Neural crest cell (in vitro differentiated cells): ENCODE measurements around the gene MCHR2. TPM values are rescaled to one million over a fixed set of nuclear protein-coding genes. Genes with fewer than 3 reads are reported as not detected.

Experiments used
- DNase-seq: peaks from one replicate; pipeline ENCODE4 v3.0.0; 2021; ENCODE audit warnings: low read depth, mixed read lengths, low spot score
- H3K27ac Mint-ChIP-seq: one replicate; pipeline ENCODE4 v1.8.0; 2021; ENCODE audit warnings: mild to moderate bottlenecking, mixed read lengths; ENCODE audit not compliant: unreplicated experiment
- H3K27me3 Mint-ChIP-seq: 2 replicates; pipeline ENCODE4 v1.8.0; 2021; ENCODE audit warnings: low read depth, mild to moderate bottlenecking, mixed read lengths
- H3K36me3 Mint-ChIP-seq: 2 replicates; pipeline ENCODE4 v1.8.0; 2021; ENCODE audit warnings: low read depth, mild to moderate bottlenecking, mixed read lengths
- H3K4me1 Mint-ChIP-seq: 2 replicates; pipeline ENCODE4 v1.8.0; 2021; ENCODE audit warnings: mixed read lengths
- H3K4me3 Mint-ChIP-seq: one replicate; pipeline ENCODE4 v1.8.0; 2021; ENCODE audit warnings: mild to moderate bottlenecking, mixed read lengths
- H3K9me3 Mint-ChIP-seq: 2 replicates; pipeline ENCODE4 v1.8.0; 2021; ENCODE audit warnings: mixed read lengths
- CTCF ChIP-seq: fragments of 200-600 bp; sonication (generic); conservative IDR thresholded peaks from 2 replicates; pipeline ENCODE4 v1.5.0; 2021; ENCODE audit warnings: antibody characterized with exemption, mild to moderate bottlenecking
- total RNA-seq: library from RNA; stranded (reverse); gene quantifications from 2 replicates; pipeline ENCODE4 v1.2.1, GENCODE V29; 2021

MCHR2 gene
- total RNA-seq, 1 donor from 2014 or later, result not detected

- no peak for DNase-seq
- Mint-ChIP-seq H3K36me3 (no peaks in the 10 kb centered on the region), H3K4me1 (no peaks in the 10 kb centered on the region)
Observed at GRCh38 chr6:99946005-99946404, 48.0 kb downstream of the MCHR2 start.

GRCh38 chr6:99943846-99944245 lies 50.2 kb downstream of the MCHR2 start:
- no peak for DNase-seq
- no peaks in the 10 kb centered on the region for H3K36me3 Mint-ChIP-seq
- no peak overlapping the region for H3K27ac Mint-ChIP-seq
- no peaks in the 10 kb centered on the region for H3K4me1 Mint-ChIP-seq
- no peak overlapping the region for H3K4me3 Mint-ChIP-seq
- TF ChIP-seq CTCF, result no peak
- H3K9me3 Mint-ChIP-seq, result no peaks in the 10 kb centered on the region
- H3K27me3 Mint-ChIP-seq, result no peaks in the 10 kb centered on the region

More at GRCh38 chr6:99946005-99946404, 48.0 kb downstream of the MCHR2 start:
- H3K9me3 Mint-ChIP-seq, result no peaks in the 10 kb centered on the region
- H3K4me3 Mint-ChIP-seq, result no peak overlapping the region
- H3K27me3 Mint-ChIP-seq, result no peaks in the 10 kb centered on the region
- no peak for TF ChIP-seq CTCF
- H3K27ac Mint-ChIP-seq, result no peak overlapping the region

- TF ChIP-seq CTCF, result no peak
- Mint-ChIP-seq H3K27ac (no peak overlapping the region), H3K9me3 (no peaks in the 10 kb centered on the region), H3K27me3 (no peaks in the 10 kb centered on the region), H3K4me3 (no peak overlapping the region), H3K36me3 (no peaks in the 10 kb centered on the region), H3K4me1 (no peaks in the 10 kb centered on the region)
- no peak for DNase-seq
Observed at GRCh38 chr6:99940582-99940981, 53.4 kb downstream of the MCHR2 start.

- no peak for TF ChIP-seq CTCF
- peaks cover 6% of the 10 kb centered on the region for H3K9me3 Mint-ChIP-seq
- no peak overlapping the region for H3K4me3 Mint-ChIP-seq
- no peaks in the 10 kb centered on the region for H3K27me3 Mint-ChIP-seq
- no peak for DNase-seq
- no peak overlapping the region for H3K27ac Mint-ChIP-seq
- H3K4me1 Mint-ChIP-seq, result no peaks in the 10 kb centered on the region
- no peaks in the 10 kb centered on the region for H3K36me3 Mint-ChIP-seq
Observed at GRCh38 chr6:99933129-99933528, 60.9 kb downstream of the MCHR2 start.

- Mint-ChIP-seq H3K4me3 (no peak overlapping the region), H3K27ac (no peak overlapping the region), H3K4me1 (peaks cover 4% of the 10 kb centered on the region), H3K27me3 (peaks cover 3% of the 10 kb centered on the region), H3K36me3 (no peaks in the 10 kb centered on the region), H3K9me3 (no peaks in the 10 kb centered on the region)
- no peak for DNase-seq
- no peak for TF ChIP-seq CTCF
Observed at GRCh38 chr6:99912657-99913056, 81.4 kb downstream of the MCHR2 start.
